Astrocyte (in vitro differentiated cells and primary cell): ENCODE measurements around the gene SYNPO2.

Source experiments
- EZH2 ChIP-seq: IDR thresholded peaks from 2 replicates; pipeline ENCODE4 v1.6.1; 2012; ENCODE audit warnings: mild to moderate bottlenecking, low read length, inconsistent platforms; ENCODE audit not compliant: insufficient read depth
- TF ChIP-seq, protein P1 (sequence below): IDR thresholded peaks from 2 replicates; pipeline ENCODE4 v1.5.1; 2011; ENCODE audit warnings: low read depth, mild to moderate bottlenecking, inconsistent platforms, low read length, moderate library complexity; ENCODE audit not compliant: insufficient read depth

DNA sequence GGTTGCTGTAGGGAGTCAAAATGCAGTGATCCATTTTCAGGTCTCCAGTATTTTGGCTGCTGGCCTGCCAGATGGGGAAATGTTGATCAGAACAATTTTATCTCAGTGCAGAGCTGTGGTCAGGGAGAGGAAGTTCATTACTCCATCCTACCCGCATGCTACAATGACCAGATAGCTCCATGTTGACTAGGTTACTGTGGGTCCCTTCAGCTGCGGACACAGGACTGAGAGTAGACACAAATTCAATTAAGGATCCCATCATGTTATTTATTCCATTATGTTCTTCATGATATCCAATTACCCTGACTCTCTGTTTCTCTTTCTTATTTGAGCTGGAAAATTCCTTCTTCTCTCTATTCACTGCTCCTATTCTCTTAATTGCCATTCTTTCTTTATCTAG lies 16.3 kb downstream of the SYNPO2 start:
- TF ChIP-seq, protein P1, sequence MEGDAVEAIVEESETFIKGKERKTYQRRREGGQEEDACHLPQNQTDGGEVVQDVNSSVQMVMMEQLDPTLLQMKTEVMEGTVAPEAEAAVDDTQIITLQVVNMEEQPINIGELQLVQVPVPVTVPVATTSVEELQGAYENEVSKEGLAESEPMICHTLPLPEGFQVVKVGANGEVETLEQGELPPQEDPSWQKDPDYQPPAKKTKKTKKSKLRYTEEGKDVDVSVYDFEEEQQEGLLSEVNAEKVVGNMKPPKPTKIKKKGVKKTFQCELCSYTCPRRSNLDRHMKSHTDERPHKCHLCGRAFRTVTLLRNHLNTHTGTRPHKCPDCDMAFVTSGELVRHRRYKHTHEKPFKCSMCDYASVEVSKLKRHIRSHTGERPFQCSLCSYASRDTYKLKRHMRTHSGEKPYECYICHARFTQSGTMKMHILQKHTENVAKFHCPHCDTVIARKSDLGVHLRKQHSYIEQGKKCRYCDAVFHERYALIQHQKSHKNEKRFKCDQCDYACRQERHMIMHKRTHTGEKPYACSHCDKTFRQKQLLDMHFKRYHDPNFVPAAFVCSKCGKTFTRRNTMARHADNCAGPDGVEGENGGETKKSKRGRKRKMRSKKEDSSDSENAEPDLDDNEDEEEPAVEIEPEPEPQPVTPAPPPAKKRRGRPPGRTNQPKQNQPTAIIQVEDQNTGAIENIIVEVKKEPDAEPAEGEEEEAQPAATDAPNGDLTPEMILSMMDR: no peak
- TF ChIP-seq EZH2: no peak
